A172 (cell line): ENCODE data around the gene SEC14L2. TPM values are rescaled to one million over a fixed set of nuclear protein-coding genes. Genes with fewer than 3 reads are reported as not detected.

Experiments
- DNase-seq: peaks from one replicate; pipeline ENCODE4 v3.0.0-alpha.2; 2015; ENCODE audit warnings: low spot score
- total RNA-seq: library from RNA; depleted of rRNA; stranded (reverse); fragments of >200 nt; shearing (Covaris generic); gene quantifications from 2 replicates; pipeline ENCODE4 v1.2.3, GENCODE V29; 2014

SEC14L2 gene
- total RNA-seq, 1 experiment from 2014 or later = 5.4 TPM

GRCh38 chr22:30404307-30404706 is 7.5 kb downstream of the SEC14L2 start:
- no peak for DNase-seq

- DNase-seq = no peak
Observed at GRCh38 chr22:30405731-30406130, 8.9 kb downstream of the SEC14L2 start.

- DNase-seq = no peak
Observed at GRCh38 chr22:30406400-30406799, 9.6 kb downstream of the SEC14L2 start.

- DNase-seq = peak; percentile 43
Observed at GRCh38 chr22:30408388-30409102, 11.7 kb downstream of the SEC14L2 start.

- no peak for DNase-seq
Observed at GRCh38 chr22:30411780-30412179, 15.0 kb downstream of the SEC14L2 start.

GRCh38 chr22:30413001-30413400 is 16.2 kb downstream of the SEC14L2 start:
- no peak for DNase-seq

- no peak for DNase-seq
Observed at GRCh38 chr22:30413745-30414524, 17.1 kb downstream of the SEC14L2 start.

- no peak for DNase-seq
Observed at GRCh38 chr22:30414525-30415047, 17.8 kb downstream of the SEC14L2 start.

GRCh38 chr22:30416403-30416802 is 19.6 kb downstream of the SEC14L2 start:
- no peak for DNase-seq

- DNase-seq = no peak
Observed at GRCh38 chr22:30416837-30417236, 20.0 kb downstream of the SEC14L2 start.

GRCh38 chr22:30420347-30421125 is 23.7 kb downstream of the SEC14L2 start:
- peak; percentile 52 for DNase-seq

- no peak for DNase-seq
Observed at GRCh38 chr22:30421695-30422480, 25.1 kb downstream of the SEC14L2 start.

- DNase-seq = peak; percentile 92
Observed at GRCh38 chr22:30422481-30423300, 25.9 kb downstream of the SEC14L2 start.

GRCh38 chr22:30423301-30423958 is 26.6 kb downstream of the SEC14L2 start:
- DNase-seq = no peak

GRCh38 chr22:30423959-30424533 is 27.2 kb downstream of the SEC14L2 start:
- DNase-seq = peak; percentile 97

- no peak for DNase-seq
Observed at GRCh38 chr22:30424534-30425326, 27.9 kb downstream of the SEC14L2 start.

GRCh38 chr22:30425327-30425615 is 28.5 kb downstream of the SEC14L2 start:
- no peak for DNase-seq

- no peak for DNase-seq
Observed at GRCh38 chr22:30425616-30426387, 29.0 kb downstream of the SEC14L2 start, which contains the start of gene MTFP1. Gene MTFP1 (plus strand): TSS chr22:30425768. CDS start chr22:30425880, 112 bp downstream.
